Muscle layer of colon (tissue), 2 donors: ENCODE measurements around the gene BCL2A1.

ENCODE experiments used
- H3K27ac ChIP-seq: one replicate; pipeline ENCODE4 v1.7.0; 2013; ENCODE audit warnings: low read depth, mild to moderate bottlenecking, low read length, moderate library complexity
- H3K27me3 ChIP-seq, 2 donors: one replicate each; pipeline ENCODE4 v1.7.0; 2013; ENCODE audit warnings: low read length in 2 of 2, mild to moderate bottlenecking in 2 of 2; ENCODE audit not compliant: insufficient read depth in 2 of 2, control insufficient read depth in 1 of 2
- H3K36me3 ChIP-seq: one replicate; pipeline ENCODE4 v1.7.0; 2013; ENCODE audit warnings: mild to moderate bottlenecking, low read length; ENCODE audit not compliant: insufficient read depth
- H3K4me1 ChIP-seq: one replicate; pipeline ENCODE4 v1.7.0; 2013; ENCODE audit warnings: mild to moderate bottlenecking, low read length; ENCODE audit not compliant: insufficient read depth
- H3K4me3 ChIP-seq, 2 donors: one replicate each; pipeline ENCODE4 v1.7.0; 2013; ENCODE audit warnings: low read length in 2 of 2, low read depth in 1 of 2, mild to moderate bottlenecking in 1 of 2, moderate library complexity in 1 of 2
- H3K9ac ChIP-seq: one replicate; pipeline ENCODE4 v1.7.0; 2013; ENCODE audit warnings: low read length
- H3K9me3 ChIP-seq: one replicate; pipeline ENCODE4 v1.7.0; 2013; ENCODE audit warnings: mild to moderate bottlenecking, low read length
- donor health status: abdominal sarcoma.
- donor health status: Adenocarcinoma of cecum.

BCL2A1 gene

DNA sequence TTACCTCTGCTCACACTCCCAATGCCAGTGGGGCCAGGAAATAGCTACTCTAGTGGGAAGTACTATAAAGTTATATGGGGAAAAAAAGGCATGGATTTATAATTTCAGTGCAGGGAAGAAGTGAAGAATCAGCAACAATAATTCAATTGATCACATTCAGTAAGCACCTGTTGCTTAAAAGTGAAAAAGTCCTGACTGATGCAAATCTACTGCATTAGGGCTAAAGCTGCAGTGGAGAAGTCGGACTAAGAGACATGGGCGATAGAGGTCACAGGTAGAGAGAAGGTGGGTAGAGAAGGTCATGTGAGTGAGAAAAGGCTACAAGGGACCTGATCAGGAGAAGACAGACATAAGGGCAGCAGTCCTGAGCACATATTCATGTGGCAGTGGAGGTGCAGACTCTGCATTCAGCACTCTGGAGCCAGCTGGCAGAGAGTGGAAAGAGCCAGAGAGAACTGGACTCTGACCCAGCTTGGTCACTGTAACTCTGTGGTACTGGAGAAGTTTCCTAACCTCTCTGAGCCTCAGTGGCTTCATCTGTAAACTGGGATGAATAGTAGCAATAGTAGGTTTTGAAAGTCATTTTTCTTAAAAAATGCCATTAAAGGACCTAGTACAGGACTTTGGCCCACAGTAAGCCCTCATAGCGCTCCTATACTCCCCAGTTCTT lies 17.6 kb upstream of the BCL2A1 start:
- Histone ChIP-seq H3K27me3 (no peaks in the 10 kb centered on the region), H3K4me3 (no peak overlapping the region), H3K36me3 (no peaks in the 10 kb centered on the region), H3K9ac (no peak overlapping the region), H3K9me3 (no peaks in the 10 kb centered on the region), H3K27ac (no peak overlapping the region), H3K4me1 (no peaks in the 10 kb centered on the region)

DNA sequence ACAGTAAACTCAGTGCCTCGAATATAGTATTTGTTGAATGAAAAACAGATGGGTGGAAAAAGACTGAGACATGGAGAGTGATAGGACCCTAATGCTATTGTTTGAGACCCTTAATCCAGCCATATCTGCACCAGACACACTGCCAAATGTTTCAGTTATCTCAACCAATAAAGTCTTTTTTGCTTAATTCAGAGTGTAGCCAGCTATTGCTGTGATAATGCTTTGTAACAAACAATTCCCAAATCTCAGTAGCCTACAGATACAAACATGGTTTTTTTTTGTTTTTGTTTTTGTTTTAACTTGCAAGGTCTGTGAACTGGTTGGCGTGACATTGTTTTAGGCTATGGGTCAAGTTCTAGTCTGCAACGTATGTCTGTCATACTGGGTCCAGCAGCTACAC lies 17.0 kb upstream of the BCL2A1 start:
- Histone ChIP-seq H3K9ac (no peak overlapping the region), H3K27ac (no peak overlapping the region), H3K27me3 (no peaks in the 10 kb centered on the region), H3K4me3 (no peak overlapping the region), H3K36me3 (no peaks in the 10 kb centered on the region), H3K4me1 (no peaks in the 10 kb centered on the region), H3K9me3 (no peaks in the 10 kb centered on the region)

DNA sequence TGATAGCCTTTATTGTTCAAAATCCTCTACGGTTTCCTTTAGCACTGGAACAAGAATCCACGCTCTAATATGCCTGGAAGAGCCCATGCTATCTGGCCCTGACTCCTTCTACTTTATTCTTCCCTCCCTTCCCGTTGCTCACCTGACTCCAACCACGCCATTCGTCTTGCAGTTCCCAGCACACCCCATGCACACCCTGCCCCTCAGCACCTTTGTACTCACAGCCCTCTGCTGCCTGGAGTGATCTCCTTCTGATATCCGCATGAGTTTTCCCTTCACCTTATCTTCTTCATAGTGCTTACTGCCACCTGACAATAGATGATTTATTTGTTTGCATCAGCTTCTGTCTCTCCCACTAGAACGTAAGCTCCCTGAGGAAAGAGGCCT lies 16.6 kb upstream of the BCL2A1 start:
- Histone ChIP-seq H3K27ac (no peak overlapping the region), H3K4me3 (no peak overlapping the region), H3K27me3 (no peaks in the 10 kb centered on the region), H3K9ac (no peak overlapping the region), H3K36me3 (no peaks in the 10 kb centered on the region), H3K9me3 (no peaks in the 10 kb centered on the region), H3K4me1 (no peaks in the 10 kb centered on the region)

DNA sequence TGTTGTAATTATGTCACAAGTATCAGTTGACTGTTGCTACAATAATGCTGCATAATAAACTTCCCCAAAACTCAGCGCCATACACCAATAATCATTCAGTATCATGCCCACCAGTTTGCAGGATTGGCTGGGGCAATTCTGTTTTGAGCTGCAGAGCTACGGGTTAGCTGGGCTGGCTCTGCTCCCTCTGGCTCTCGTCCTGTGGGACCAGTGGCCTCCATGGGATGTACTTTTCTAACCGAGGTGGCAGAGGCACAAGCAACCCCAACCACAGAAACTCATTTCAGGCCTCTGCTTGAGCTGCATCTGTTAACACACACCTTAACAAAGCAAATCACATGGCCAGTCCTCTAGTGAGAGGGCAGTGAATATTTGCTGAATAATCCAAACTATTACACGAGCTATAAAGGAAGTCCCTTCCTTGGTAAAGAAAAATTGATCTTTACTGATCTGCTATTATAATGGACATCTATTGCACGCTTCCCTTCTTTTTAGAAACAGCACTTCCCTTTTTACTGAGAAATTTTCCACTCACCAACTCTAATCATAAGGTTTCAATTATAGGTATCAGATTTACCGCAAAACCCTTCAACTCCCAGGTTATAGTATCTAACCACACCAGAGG lies 10.9 kb upstream of the BCL2A1 start:
- Histone ChIP-seq H3K4me1 (no peaks in the 10 kb centered on the region), H3K9me3 (no peaks in the 10 kb centered on the region), H3K27me3 (no peaks in the 10 kb centered on the region), H3K4me3 (no peak overlapping the region), H3K9ac (no peak overlapping the region), H3K36me3 (no peaks in the 10 kb centered on the region), H3K27ac (no peak overlapping the region)

DNA sequence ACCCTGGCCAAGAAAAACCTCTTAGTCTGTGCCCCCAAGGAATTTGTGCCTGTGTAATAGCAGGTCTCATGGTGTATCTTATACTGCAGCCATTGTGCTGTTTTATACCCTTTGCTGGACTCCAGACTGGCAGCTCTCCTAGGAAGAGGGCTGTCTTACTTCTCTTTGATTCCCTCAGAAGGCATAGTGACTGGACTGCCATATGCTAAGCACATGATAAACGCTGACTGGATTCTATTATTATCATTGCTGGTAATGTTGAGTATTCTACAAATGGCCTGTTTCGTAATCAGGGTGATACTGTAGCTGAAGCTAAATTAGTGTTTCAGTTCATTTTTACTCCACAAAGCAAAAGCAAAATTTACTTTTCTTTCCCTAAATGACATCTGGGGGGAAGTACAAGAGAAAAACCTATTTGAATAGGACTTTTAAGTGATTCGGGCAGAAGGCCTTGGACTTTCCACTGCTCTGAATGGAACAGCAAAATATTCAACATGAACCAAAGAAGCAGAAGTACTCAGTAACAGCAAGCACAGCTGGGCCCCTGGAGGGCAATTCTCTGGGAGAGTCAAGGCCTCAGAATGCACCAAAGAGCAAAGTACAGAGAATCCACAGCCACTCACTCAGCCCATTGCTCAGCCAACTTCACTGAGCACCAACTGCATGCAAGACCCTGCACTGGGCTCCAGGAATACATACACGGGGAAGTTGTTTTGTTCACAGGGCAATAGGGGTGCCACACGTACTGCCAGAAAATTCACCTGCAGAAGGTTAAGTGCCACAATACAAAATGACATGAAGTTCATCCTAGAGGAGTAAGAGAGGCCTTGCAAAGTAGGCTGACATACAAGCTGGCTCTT lies 7.9 kb upstream of the BCL2A1 start:
- H3K4me1 ChIP-seq = no peaks in the 10 kb centered on the region
- no peak overlapping the region for H3K9ac ChIP-seq
- no peaks in the 10 kb centered on the region for H3K9me3 ChIP-seq
- no peak overlapping the region for H3K27ac ChIP-seq
- no peaks in the 10 kb centered on the region for H3K36me3 ChIP-seq
- no peak overlapping the region for H3K4me3 ChIP-seq
- no peaks in the 10 kb centered on the region for H3K27me3 ChIP-seq

DNA sequence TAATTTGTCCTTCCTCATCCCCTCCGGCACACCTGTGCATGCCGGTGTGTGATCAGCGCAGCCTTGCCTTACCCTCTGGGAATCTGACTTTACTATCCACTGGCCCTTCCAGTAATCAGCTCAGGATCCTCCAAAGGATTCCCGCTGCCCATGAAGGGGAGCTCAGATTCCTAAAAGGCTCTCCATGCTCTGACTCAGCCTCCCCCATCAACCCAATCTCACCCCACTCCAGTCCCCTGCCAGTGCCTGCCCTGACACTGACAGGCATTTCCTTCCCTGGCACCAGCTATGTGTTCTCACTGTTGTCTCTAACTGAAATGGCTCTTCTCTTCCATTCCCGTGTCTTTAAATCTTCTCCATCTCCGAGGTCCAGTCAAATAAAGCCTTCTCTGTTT lies 7.3 kb upstream of the BCL2A1 start:
- H3K4me1 ChIP-seq = no peaks in the 10 kb centered on the region
- H3K27ac ChIP-seq = no peak overlapping the region
- no peaks in the 10 kb centered on the region for H3K27me3 ChIP-seq
- H3K9me3 ChIP-seq = no peaks in the 10 kb centered on the region
- no peak overlapping the region for H3K9ac ChIP-seq
- H3K4me3 ChIP-seq = no peak overlapping the region
- H3K36me3 ChIP-seq = no peaks in the 10 kb centered on the region

DNA sequence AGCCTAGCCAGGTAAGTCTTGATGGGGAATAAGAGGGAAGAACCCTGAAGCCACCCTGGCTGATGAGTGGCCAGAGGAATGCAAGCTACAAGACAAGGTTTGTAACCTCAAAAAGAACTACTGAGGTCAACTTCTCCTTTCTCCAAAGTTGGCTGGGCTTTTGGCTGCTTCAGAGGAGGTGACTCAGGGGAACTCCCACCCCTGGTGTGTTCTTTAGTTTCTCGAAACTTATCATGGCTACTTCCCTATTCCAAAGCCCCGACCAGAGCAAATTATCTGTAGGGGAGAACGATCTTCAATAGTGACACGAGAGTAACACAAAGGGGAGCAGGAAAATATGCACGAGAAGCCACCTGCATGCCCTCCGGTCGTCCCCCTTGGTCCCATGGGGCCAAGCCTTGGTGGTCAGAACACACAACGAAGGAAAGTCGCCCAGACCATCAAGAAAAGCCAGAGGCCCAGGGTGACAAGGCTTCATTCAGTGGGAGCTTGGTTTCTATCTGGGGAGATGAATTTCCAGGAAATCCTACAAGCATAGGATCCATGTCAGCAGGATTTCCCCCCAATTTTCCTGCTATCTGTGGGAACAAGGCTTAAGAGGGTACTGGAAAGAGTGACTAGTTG lies 6.5 kb upstream of the BCL2A1 start:
- H3K27ac ChIP-seq = no peak overlapping the region
- H3K27me3 ChIP-seq = no peaks in the 10 kb centered on the region
- no peaks in the 10 kb centered on the region for H3K9me3 ChIP-seq
- H3K4me3 ChIP-seq = no peak overlapping the region
- H3K9ac ChIP-seq = no peak overlapping the region
- H3K36me3 ChIP-seq = no peaks in the 10 kb centered on the region
- no peaks in the 10 kb centered on the region for H3K4me1 ChIP-seq

DNA sequence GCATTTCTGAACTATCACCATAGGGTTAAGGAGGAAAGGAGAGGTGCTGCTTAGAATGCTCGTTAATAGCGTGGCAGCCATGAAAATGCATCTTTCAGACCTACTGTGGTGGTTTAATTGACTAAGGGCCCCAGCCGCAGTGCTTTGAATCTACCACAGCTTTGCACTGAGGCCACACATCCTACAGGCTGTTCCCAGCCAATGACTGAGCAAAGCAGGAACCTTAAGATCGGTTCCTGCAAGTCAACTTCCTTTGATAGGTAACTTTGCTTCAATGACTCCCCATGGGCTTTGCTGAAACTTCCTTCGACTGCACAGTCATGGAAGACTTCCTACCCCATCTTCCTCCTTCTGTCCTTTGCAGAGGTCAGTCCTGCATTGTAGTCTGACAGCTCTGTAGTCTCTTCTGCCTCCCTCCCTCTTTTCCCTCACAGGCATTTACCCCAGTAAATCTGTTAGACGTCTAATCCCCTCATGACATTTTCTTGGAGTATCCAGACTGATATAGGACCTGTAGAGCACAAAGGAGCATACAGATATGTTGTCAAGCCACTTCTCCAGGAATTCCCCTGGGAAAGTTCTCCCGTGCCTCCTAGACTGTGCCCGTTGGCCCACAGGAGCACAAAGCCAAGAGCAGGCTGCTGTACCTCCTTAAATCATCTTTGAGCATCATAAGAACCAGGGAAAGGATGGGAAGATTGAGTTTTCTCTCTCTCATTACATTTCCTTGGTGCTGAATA lies 2.6 kb upstream of the BCL2A1 start:
- H3K36me3 ChIP-seq = no peaks in the 10 kb centered on the region
- H3K27ac ChIP-seq = no peak overlapping the region

DNA sequence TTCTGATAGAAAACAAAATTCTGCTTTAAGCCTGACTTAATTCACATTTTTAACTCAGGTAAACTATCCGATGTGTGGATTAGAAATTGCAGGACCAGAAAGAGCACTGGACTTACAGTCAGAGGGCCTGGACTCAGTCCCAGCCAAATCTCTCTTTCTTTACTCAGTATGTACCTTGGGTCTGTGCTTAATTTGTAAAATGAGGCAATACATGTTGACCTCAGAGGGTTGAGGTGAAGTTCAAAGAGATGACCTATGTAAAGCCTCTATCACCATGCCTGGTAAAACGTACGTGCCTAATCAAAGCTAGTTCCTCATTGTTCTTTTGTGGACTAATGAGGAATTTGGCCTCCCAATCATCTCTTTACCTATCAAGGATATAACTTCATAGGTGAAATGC lies 1.9 kb upstream of the BCL2A1 start:
- Histone ChIP-seq H3K4me3 (no peak overlapping the region), H3K36me3 (no peaks in the 10 kb centered on the region), H3K27me3 (no peaks in the 10 kb centered on the region), H3K9me3 (no peaks in the 10 kb centered on the region), H3K9ac (no peak overlapping the region), H3K27ac (no peak overlapping the region), H3K4me1 (no peaks in the 10 kb centered on the region)

More for the DNA sequence above, 2.6 kb upstream of the BCL2A1 start:
- Histone ChIP-seq H3K4me1 (no peaks in the 10 kb centered on the region), H3K9me3 (no peaks in the 10 kb centered on the region), H3K27me3 (no peaks in the 10 kb centered on the region), H3K4me3 (no peak overlapping the region), H3K9ac (no peak overlapping the region)

DNA sequence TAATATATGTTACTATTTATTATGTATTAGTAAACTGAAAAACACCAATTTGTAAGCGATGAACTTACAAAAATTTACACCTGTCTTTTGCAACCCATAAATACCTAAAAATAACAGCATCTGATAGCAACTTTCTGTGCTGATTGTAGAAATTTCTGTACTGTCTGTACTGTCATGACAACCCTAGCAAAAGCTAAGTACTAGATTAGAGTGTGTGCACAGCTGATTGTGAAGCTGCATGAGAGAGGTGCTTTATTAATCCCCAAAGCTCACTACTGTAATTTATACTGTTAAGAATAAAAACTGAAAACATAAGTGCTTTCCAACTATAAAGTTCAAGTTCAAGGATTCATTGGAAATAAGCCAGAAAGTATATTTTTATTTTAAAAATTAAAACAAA lies 815 bp downstream of the BCL2A1 start:
- no peaks in the 10 kb centered on the region for H3K9me3 ChIP-seq
- H3K27ac ChIP-seq = no peak overlapping the region
- no peaks in the 10 kb centered on the region for H3K36me3 ChIP-seq
- no peak overlapping the region for H3K9ac ChIP-seq
- no peaks in the 10 kb centered on the region for H3K27me3 ChIP-seq
- no peak overlapping the region for H3K4me3 ChIP-seq
- no peaks in the 10 kb centered on the region for H3K4me1 ChIP-seq

DNA sequence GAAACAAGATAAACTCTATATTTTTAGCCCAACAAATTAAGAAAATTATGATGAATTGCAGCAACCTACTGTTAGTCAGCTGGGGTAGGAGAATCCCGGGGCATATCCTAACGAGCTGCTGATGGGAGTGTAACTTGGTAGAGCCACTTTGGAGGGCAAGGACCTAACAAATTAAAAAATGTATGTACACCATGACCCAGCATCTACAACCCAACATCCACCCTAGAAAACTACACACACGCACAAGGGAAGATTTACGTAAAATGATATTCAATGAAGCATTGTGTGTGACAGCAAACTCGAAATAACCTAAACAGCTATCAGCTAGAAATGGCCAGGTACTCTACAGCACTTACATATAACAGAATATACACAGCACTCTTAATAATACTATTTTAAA lies 1.9 kb downstream of the BCL2A1 start:
- no peaks in the 10 kb centered on the region for H3K9me3 ChIP-seq
- no peaks in the 10 kb centered on the region for H3K27me3 ChIP-seq
- H3K27ac ChIP-seq = no peak overlapping the region
- H3K9ac ChIP-seq = no peak overlapping the region
- H3K4me3 ChIP-seq = no peak overlapping the region
- H3K36me3 ChIP-seq = no peaks in the 10 kb centered on the region
- H3K4me1 ChIP-seq = no peaks in the 10 kb centered on the region
